AG10803 (cell line): Measurements from ENCODE around the gene MYADML2.

Source experiments
- DNase-seq: peaks from one replicate; pipeline ENCODE4 v3.0.0; 2010; ENCODE audit warnings: low read depth
- H3K4me3 ChIP-seq: 2 replicates; pipeline ENCODE4 v1.5.1; 2011; ENCODE audit warnings: mild to moderate bottlenecking, low read length, control low read depth
- CTCF ChIP-seq: conservative IDR thresholded peaks from 2 replicates; pipeline ENCODE4 v1.5.1; 2011; ENCODE audit warnings: mild to moderate bottlenecking, low read length, control low read depth, inconsistent platforms

Gene MYADML2

GRCh38 chr17:81898885-81899284, 48.1 kb downstream of the MYADML2 start:
- TF ChIP-seq CTCF, result no peak
- DNase-seq, result no peak
- no peak overlapping the region for H3K4me3 ChIP-seq

- no peak overlapping the region for H3K4me3 ChIP-seq
- peak; percentile 89 for DNase-seq
- no peak for TF ChIP-seq CTCF
Observed at GRCh38 chr17:81898029-81898866, 48.8 kb downstream of the MYADML2 start.

GRCh38 chr17:81895400-81895799, 51.6 kb downstream of the MYADML2 start:
- no peak for TF ChIP-seq CTCF
- H3K4me3 ChIP-seq, result no peak overlapping the region
- no peak for DNase-seq

- H3K4me3 ChIP-seq, result peak overlapping the region; percentile 75
- no peak for DNase-seq
- no peak for TF ChIP-seq CTCF
Observed at GRCh38 chr17:81891303-81891552, 55.8 kb downstream of the MYADML2 start.

GRCh38 chr17:81890447-81891302, 56.4 kb downstream of the MYADML2 start:
- DNase-seq, result no peak
- no peak for TF ChIP-seq CTCF
- H3K4me3 ChIP-seq, result peak overlapping the region; percentile 75
